GM21619 (cell line): ENCODE results near the gene PRMT5.

ENCODE experiments used
- ATAC-seq: cut with Tn5 transposase; IDR thresholded peaks from one replicate; pipeline ENCODE4 v1.9.1; 2021; ENCODE audit not compliant: unreplicated experiment

Gene PRMT5

DNA sequence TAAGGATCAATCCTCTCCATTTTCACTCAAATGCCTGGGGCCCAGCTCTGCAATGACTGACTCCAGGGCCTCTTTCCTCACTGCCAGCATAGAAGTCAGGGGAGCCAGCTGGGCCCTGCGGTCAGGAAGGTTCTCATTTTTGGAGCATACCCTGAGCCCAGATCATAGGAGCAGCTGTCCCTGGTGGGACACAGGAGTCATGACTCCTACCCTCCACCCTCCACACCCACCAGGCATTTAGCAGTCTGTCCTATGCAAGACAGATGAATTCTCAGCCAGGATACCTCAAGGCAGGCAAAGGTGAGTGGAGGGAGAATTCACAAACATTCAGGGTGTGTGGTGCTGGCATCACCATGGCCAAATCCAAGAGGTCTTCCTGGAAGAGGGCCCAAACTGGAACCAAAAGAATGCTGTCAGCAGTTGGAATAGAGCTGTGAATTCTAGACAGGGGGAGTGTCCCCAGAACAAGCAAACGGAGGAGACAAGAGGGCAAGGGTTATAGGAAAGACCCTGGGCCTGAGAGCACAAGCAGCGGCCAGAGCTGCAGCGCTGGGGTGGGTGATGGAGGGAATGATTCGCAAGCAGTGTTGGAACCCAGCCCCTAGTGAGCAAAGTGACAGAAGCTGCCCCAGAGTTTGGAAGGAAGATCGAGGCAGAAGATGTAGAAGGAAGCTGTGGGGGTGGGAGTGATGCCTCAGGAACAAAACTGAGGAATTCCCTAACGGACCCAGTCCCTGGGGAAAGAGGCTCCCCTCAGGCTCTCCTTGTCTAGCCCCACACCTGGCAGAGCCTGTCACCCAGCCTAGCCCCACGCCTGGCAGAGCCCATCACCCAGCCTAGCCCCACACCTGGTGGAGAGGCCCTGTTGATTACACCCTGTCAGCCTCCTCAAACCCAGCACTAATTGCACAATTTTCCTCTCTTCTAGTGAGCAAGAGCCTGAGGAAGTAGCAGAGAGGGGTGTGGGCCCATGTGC is 50.6 kb downstream of the PRMT5 start:
- ATAC-seq, result no peak

DNA sequence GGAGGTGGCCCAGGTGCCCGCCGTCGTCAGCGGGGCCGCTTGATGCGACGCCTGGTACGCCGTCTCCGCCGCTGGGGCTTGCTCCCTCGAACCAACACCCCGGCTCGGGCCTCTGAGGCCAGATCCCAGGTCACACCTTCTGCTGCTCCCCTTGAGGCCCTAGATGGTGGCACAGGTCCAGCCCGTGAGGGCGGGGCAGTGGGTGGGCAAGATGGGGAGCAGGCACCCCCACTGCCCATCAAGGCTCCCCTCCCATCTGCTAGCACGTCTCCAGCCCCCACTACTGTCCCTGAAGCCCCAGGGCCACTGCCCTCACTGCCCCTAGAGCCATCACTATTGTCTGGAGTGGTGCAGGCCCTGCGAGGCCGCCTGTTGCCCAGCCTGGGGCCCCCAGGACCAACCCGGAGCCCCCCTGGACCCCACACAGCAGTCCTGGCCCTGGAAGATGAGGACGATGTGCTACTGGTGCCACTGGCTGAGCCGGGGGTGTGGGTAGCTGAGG is 52.1 kb downstream of the PRMT5 start:
- no peak for ATAC-seq

DNA sequence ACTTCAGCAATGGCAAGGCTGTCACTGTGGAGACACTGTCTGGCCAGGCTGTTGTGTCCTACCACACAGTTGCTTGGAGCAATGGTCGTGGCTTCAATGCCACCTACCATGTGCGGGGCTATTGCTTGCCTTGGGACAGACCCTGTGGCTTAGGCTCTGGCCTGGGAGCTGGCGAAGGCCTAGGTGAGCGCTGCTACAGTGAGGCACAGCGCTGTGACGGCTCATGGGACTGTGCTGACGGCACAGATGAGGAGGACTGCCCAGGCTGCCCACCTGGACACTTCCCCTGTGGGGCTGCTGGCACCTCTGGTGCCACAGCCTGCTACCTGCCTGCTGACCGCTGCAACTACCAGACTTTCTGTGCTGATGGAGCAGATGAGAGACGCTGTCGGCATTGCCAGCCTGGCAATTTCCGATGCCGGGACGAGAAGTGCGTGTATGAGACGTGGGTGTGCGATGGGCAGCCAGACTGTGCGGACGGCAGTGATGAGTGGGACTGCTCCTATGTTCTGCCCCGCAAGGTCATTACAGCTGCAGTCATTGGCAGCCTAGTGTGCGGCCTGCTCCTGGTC is 53.3 kb downstream of the PRMT5 start:
- ATAC-seq, result no peak

DNA sequence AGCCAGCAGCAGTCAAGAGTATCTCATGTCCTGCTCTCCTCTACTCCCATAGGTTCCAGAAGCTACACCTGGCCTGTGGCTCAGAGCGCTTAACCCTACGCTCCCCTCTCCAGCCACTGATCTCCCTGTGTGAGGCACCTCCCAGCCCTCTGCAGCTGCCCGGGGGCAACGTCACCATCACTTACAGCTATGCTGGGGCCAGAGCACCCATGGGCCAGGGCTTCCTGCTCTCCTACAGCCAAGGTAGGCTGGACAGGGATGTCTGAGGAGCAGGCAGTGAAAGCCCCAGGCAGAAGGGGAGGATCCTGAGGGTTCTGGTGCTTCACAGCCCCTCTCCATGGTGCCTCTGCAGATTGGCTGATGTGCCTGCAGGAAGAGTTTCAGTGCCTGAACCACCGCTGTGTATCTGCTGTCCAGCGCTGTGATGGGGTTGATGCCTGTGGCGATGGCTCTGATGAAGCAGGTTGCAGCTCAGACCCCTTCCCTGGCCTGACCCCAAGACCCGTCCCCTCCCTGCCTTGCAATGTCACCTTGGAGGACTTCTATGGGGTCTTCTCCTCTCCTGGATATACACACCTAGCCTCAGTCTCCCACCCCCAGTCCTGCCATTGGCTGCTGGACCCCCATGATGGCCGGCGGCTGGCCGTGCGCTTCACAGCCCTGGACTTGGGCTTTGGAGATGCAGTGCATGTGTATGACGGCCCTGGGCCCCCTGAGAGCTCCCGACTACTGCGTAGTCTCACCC is 54.0 kb downstream of the PRMT5 start:
- ATAC-seq, result no peak

DNA sequence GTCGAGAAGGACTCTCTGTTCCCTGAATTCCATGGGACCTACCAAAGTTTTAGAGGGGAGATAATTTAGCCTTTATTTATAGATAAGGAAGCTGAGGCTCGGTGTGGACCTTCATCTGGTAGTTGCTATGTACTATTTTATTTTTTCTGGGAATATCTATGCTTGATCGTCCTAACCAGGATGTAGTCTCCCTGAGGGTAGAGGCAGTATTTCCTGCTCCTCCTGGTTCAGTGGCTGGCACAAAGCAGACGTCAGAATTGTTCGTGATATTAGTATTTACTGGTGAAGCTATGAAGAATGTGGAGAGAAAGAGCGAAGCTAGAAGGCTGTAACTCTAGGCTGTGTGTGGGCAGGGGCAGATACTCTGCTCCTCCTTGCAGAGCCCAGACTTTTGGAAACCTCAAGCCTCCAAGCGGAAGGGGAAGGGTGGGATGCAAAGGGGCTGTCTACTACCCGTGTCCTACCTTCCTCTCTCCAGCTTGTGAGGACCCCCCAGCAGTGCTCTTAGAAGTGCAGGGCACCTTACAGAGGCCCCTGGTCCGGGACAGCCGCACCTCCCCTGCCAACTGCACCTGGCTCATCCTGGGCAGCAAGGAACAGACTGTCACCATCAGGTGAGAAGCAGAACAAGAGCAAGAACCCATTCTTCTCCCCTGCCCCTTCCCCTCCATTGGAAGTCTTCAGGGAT is 56.2 kb downstream of the PRMT5 start:
- ATAC-seq, result no peak

DNA sequence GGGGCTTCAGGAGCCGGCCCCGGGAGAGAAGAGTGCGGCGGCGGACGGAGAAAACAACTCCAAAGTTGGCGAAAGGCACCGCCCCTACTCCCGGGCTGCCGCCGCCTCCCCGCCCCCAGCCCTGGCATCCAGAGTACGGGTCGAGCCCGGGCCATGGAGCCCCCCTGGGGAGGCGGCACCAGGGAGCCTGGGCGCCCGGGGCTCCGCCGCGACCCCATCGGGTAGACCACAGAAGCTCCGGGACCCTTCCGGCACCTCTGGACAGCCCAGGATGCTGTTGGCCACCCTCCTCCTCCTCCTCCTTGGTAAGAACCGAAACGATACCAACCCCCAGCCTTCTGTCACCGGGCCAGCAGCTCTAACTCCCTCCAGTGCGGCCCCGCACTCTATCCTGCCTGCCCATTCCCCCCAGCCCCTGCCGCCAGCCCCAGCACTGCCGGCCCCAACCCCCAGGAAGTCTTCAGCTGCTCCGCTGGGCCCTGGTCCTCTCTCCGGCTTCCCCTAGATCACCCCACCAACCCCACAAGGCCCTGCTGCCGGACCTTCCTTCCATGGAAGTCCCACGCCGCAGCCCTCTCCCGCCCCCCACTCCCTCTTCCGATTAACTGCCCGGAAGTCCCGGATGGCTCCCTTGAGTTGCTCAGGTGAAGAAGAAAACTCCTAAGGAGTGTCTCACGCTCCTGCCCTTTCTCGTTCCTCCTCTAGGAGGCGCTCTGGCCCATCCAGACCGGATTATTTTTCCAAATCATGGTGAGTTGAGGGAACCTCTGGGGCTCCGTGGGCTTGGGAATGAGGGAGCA is 56.9 kb downstream of the PRMT5 start:
- ATAC-seq, result peak; percentile 25

DNA sequence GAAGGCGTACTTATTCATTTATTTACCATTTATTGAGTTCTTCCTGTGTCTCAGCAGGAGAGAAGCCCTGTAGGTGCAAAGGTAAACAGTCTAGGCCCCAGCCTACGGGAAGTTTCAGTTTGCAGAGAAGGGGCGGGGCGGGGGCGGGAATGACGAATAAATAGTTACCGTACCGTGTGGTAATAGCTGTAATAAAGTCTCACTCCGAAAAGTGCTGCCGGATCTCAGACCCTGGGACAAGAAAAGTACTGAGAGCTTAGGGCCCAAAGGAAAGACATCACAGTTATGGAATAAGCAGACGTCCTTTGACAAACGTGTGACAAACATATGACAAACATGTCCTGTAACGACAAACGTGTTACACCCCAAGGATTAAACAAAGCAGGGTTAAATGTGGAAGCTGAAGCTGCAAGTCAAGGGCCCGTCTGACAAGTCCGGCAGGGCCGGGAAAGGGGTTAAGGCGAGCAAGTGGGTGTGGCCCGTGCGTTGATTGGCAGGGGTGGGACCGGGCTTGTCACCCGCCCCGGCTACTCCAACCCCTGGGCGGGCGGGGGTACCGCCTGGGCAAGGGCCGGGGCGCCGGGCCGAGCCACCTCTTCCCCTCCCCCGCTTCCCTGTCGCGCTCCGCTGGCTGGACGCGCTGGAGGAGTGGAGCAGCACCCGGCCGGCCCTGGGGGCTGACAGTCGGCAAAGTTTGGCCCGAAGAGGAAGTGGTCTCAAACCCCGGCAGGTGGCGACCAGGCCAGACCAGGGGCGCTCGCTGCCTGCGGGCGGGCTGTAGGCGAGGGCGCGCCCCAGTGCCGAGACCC is 57.7 kb downstream of the PRMT5 start, which contains the start of gene LRP10:
Gene LRP10, plus strand, starts transcription at position 517 of the 809 bp plus-strand sequence. CDS start 564 bp downstream, outside the sequence.
- ATAC-seq, result peak; percentile 77

DNA sequence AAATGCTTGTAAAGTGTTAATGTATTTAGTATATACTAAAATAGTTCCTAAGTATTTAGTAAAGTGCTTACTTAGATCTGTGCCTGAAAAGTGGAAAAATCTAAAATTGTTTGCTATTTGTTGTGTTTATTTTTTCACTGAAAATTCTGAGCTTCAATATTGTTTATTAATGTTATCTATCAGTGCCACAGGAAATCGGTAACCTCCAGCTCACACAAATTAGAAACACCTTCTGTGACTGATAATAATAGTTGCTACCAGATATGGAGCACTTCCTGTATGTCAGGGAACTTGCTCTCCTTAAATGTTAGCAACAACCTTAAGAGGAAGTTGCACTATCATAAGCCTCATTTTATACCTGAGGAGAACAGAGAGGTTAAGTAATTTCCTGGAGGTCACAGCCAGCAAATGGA is 58.4 kb downstream of the PRMT5 start:
- peak; percentile 30 for ATAC-seq
